Activated CD8-positive, alpha-beta memory T cell treated with anti-CD3 and anti-CD28 coated beads, Interleukin-2, amount 50 U/mL, for 1 hour (primary cell): ENCODE measurements around the gene MALT1.
"Not testable (repeated sequence)": the region's sequence is repeated elsewhere in the genome, so short reads cannot be mapped to it uniquely, and the experiment has no call there.

Experiments used
- DNase-seq: peaks from one replicate; pipeline ENCODE4 v3.0.0-alpha.2; 2020; ENCODE audit errors: extremely low read depth

The MALT1 gene

GRCh38 chr18:58671111-58671631 is at the start of gene MALT1:
TSS of gene MALT1 (plus strand) at chr18:58671465. CDS start at chr18:58671644, 179 bp downstream.
- peak; percentile 71 for DNase-seq

- DNase-seq, result no peak
Observed at GRCh38 chr18:58624011-58624410, 47.3 kb upstream of the MALT1 start.

GRCh38 chr18:58625839-58626238 is 45.4 kb upstream of the MALT1 start:
- no peak for DNase-seq

GRCh38 chr18:58630071-58630470 is 41.2 kb upstream of the MALT1 start:
- DNase-seq, result no peak

- DNase-seq, result no peak
Observed at GRCh38 chr18:58631301-58631700, 40.0 kb upstream of the MALT1 start.

GRCh38 chr18:58632552-58632951 is 38.7 kb upstream of the MALT1 start:
- DNase-seq, result no peak

- no peak for DNase-seq
Observed at GRCh38 chr18:58633874-58634273, 37.4 kb upstream of the MALT1 start.

- no peak for DNase-seq
Observed at GRCh38 chr18:58635891-58636290, 35.4 kb upstream of the MALT1 start.

- no peak for DNase-seq
Observed at GRCh38 chr18:58637197-58637596, 34.1 kb upstream of the MALT1 start.

- DNase-seq, result no peak
Observed at GRCh38 chr18:58637946-58638345, 33.3 kb upstream of the MALT1 start.

GRCh38 chr18:58638441-58638840 is 32.8 kb upstream of the MALT1 start:
- DNase-seq, result no peak

GRCh38 chr18:58639237-58639636 is 32.0 kb upstream of the MALT1 start:
- DNase-seq, result no peak

GRCh38 chr18:58639751-58640427 is 31.4 kb upstream of the MALT1 start:
- DNase-seq, result no peak

- no peak for DNase-seq
Observed at GRCh38 chr18:58640428-58640805, 30.8 kb upstream of the MALT1 start.

GRCh38 chr18:58640891-58641610 is 30.2 kb upstream of the MALT1 start:
- DNase-seq, result no peak

- DNase-seq, result not testable (repeated sequence)
Observed at GRCh38 chr18:58643557-58643956, 27.7 kb upstream of the MALT1 start.

GRCh38 chr18:58645398-58645797 is 25.9 kb upstream of the MALT1 start:
- DNase-seq, result no peak

- no peak for DNase-seq
Observed at GRCh38 chr18:58646334-58646862, 24.9 kb upstream of the MALT1 start.

- DNase-seq, result no peak
Observed at GRCh38 chr18:58649966-58650816, 21.1 kb upstream of the MALT1 start.

- not testable (repeated sequence) for DNase-seq
Observed at GRCh38 chr18:58650830-58651229, 20.4 kb upstream of the MALT1 start.

- DNase-seq, result not testable (repeated sequence)
Observed at GRCh38 chr18:58653144-58653722, 18.0 kb upstream of the MALT1 start.
